ENCODE data around the gene UGT1A7.

UGT1A7 gene

GRCh38 chr2:233801357-233802131 is 119.8 kb downstream of the UGT1A7 start:
- H3K27me3 ChIP-seq (ENCODE audit: insufficient read depth, poor library complexity, severe bottlenecking) = no peaks in the 10 kb centered on the region
- DNase-seq (ENCODE audit: low spot score) = no peak
- H3K36me3 ChIP-seq (ENCODE audit: low read depth) = no peaks in the 10 kb centered on the region
- H3K9me3 ChIP-seq (ENCODE audit: severe bottlenecking) = no peaks in the 10 kb centered on the region
- H3K4me1 ChIP-seq (ENCODE audit: insufficient read depth, poor library complexity, severe bottlenecking) = no peaks in the 10 kb centered on the region
- H3K4me3 ChIP-seq (ENCODE audit: severe bottlenecking) = no peak overlapping the region
- TF ChIP-seq CTCF (IDR thresholded peaks at IDR 0.05; ENCODE audit: poor library complexity, severe bottlenecking) = no peak
- no peak overlapping the region for H3K27ac ChIP-seq (ENCODE audit: poor library complexity, severe bottlenecking)
- peak; percentile 68 for ATAC-seq (ENCODE audit: low read depth)

GRCh38 chr2:233802132-233802815 is 120.6 kb downstream of the UGT1A7 start:
- Histone ChIP-seq H3K27ac (ENCODE audit: poor library complexity, severe bottlenecking) (no peak overlapping the region), H3K9me3 (ENCODE audit: severe bottlenecking) (no peaks in the 10 kb centered on the region), H3K4me1 (ENCODE audit: insufficient read depth, poor library complexity, severe bottlenecking) (no peaks in the 10 kb centered on the region), H3K4me3 (ENCODE audit: severe bottlenecking) (no peak overlapping the region), H3K27me3 (ENCODE audit: insufficient read depth, poor library complexity, severe bottlenecking) (no peaks in the 10 kb centered on the region), H3K36me3 (ENCODE audit: low read depth) (no peaks in the 10 kb centered on the region)
- no peak for TF ChIP-seq CTCF (IDR thresholded peaks at IDR 0.05; ENCODE audit: poor library complexity, severe bottlenecking)
- no peak for ATAC-seq (ENCODE audit: low read depth)
- DNase-seq (ENCODE audit: low spot score) = no peak

GRCh38 chr2:233803292-233803911 is 121.7 kb downstream of the UGT1A7 start:
- H3K27ac ChIP-seq (ENCODE audit: poor library complexity, severe bottlenecking) = no peak overlapping the region
- H3K36me3 ChIP-seq (ENCODE audit: low read depth) = no peaks in the 10 kb centered on the region
- no peaks in the 10 kb centered on the region for H3K27me3 ChIP-seq (ENCODE audit: insufficient read depth, poor library complexity, severe bottlenecking)
- no peak overlapping the region for H3K4me3 ChIP-seq (ENCODE audit: severe bottlenecking)
- no peaks in the 10 kb centered on the region for H3K9me3 ChIP-seq (ENCODE audit: severe bottlenecking)
- H3K4me1 ChIP-seq (ENCODE audit: insufficient read depth, poor library complexity, severe bottlenecking) = no peaks in the 10 kb centered on the region
- TF ChIP-seq CTCF (IDR thresholded peaks at IDR 0.05; ENCODE audit: poor library complexity, severe bottlenecking) = no peak
- no peak for ATAC-seq (ENCODE audit: low read depth)
- DNase-seq (ENCODE audit: low spot score) = no peak

- no peak overlapping the region for H3K4me3 ChIP-seq (ENCODE audit: severe bottlenecking)
- ATAC-seq (ENCODE audit: low read depth) (no peak), DNase-seq (ENCODE audit: low spot score) (peak; percentile 36)
- no peaks in the 10 kb centered on the region for H3K9me3 ChIP-seq (ENCODE audit: severe bottlenecking)
- no peak overlapping the region for H3K27ac ChIP-seq (ENCODE audit: poor library complexity, severe bottlenecking)
- H3K27me3 ChIP-seq (ENCODE audit: insufficient read depth, poor library complexity, severe bottlenecking) = no peaks in the 10 kb centered on the region
- no peaks in the 10 kb centered on the region for H3K36me3 ChIP-seq (ENCODE audit: low read depth)
- TF ChIP-seq CTCF (IDR thresholded peaks at IDR 0.05; ENCODE audit: poor library complexity, severe bottlenecking) = no peak
- H3K4me1 ChIP-seq (ENCODE audit: insufficient read depth, poor library complexity, severe bottlenecking) = no peaks in the 10 kb centered on the region
These were observed 122.3 kb downstream of the UGT1A7 start for GRCh38 chr2:233803994-233804393.
